ENCODE measurements around the gene TMEM178B.

DNA sequence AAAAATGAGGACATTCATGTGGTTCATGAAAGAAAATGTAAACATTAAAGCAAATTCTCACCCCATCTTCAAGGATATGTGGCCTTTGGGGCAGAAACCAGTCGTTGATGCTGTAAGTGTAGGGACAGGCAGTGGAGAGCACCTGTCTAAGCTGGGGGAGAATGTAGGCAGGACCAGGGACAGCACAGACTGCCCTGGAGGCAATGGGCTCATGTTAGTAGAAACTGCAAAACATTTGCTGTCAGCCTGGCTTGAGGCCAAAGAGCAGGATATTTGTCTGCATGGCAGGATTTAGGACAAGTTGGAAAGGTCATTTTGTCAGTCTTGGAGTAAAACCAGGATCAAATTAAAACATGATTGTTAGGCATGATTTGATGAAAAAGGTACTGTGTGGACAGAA, 265.7 kb downstream of the TMEM178B start:
- TF ChIP-seq, protein P1, sequence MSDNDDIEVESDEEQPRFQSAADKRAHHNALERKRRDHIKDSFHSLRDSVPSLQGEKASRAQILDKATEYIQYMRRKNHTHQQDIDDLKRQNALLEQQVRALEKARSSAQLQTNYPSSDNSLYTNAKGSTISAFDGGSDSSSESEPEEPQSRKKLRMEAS (IDR thresholded peaks at IDR 0.05): no peak
- no peak for TF ChIP-seq SREBF2 (IDR thresholded peaks at IDR 0.05)
- no peak for TF ChIP-seq HES2 (IDR thresholded peaks at IDR 0.05)
- TF ChIP-seq, protein P2, sequence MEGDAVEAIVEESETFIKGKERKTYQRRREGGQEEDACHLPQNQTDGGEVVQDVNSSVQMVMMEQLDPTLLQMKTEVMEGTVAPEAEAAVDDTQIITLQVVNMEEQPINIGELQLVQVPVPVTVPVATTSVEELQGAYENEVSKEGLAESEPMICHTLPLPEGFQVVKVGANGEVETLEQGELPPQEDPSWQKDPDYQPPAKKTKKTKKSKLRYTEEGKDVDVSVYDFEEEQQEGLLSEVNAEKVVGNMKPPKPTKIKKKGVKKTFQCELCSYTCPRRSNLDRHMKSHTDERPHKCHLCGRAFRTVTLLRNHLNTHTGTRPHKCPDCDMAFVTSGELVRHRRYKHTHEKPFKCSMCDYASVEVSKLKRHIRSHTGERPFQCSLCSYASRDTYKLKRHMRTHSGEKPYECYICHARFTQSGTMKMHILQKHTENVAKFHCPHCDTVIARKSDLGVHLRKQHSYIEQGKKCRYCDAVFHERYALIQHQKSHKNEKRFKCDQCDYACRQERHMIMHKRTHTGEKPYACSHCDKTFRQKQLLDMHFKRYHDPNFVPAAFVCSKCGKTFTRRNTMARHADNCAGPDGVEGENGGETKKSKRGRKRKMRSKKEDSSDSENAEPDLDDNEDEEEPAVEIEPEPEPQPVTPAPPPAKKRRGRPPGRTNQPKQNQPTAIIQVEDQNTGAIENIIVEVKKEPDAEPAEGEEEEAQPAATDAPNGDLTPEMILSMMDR (IDR thresholded peaks at IDR 0.05): no peak
- TF ChIP-seq JUN (IDR thresholded peaks at IDR 0.05): no peak
- TF ChIP-seq SMC3 (IDR thresholded peaks at IDR 0.05): no peak
- TF ChIP-seq POLR2A (IDR thresholded peaks at IDR 0.05; ENCODE audit: low read length): no peak
- TF ChIP-seq, protein P3, sequence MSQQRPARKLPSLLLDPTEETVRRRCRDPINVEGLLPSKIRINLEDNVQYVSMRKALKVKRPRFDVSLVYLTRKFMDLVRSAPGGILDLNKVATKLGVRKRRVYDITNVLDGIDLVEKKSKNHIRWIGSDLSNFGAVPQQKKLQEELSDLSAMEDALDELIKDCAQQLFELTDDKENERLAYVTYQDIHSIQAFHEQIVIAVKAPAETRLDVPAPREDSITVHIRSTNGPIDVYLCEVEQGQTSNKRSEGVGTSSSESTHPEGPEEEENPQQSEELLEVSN (IDR thresholded peaks at IDR 0.05; ENCODE audit: borderline replicate concordance, low read depth): no peak
- no peak for TF ChIP-seq ESRRA (IDR thresholded peaks at IDR 0.05; ENCODE audit: borderline replicate concordance, low read length)
- TF ChIP-seq MYC (IDR thresholded peaks at IDR 0.05; ENCODE audit: borderline replicate concordance, low read length): no peak
- no peak for TF ChIP-seq POLR2AphosphoS2 (conservative IDR thresholded peaks at IDR 0.05; ENCODE audit: low read length)

Data from A549 (cell line).